B cell (primary cell): ENCODE data around the gene TCEAL7.

Experiments
- CTCF ChIP-seq: fragments of 200-600 bp; IDR thresholded peaks from one replicate; pipeline ENCODE4 v1.8.0; 2022; ENCODE audit warnings: antibody characterized with exemption, mild to moderate bottlenecking
- EZH2 ChIP-seq: IDR thresholded peaks from 2 replicates; pipeline ENCODE4 v1.6.1; 2012; ENCODE audit warnings: borderline replicate concordance, low read depth, mild to moderate bottlenecking, moderate library complexity, low read length; ENCODE audit not compliant: insufficient read depth, poor library complexity, severe bottlenecking

GRCh38 chrX:103347682-103348397 is 17.8 kb downstream of the TCEAL7 start:
- TF ChIP-seq EZH2 (no peak), CTCF (no peak)
